Astrocyte of the cerebellum (primary cell): ENCODE measurements around the gene TOP3A.
"Not testable (repeated sequence)": the region's sequence is repeated elsewhere in the genome, so short reads cannot be mapped to it uniquely, and the experiment has no call there.

ENCODE experiments used
- DNase-seq: peaks from one replicate; pipeline ENCODE4 v3.0.0-alpha.2; 2011; ENCODE audit warnings: low read depth
- H3K4me3 ChIP-seq: 2 replicates; pipeline ENCODE4 v1.5.1; 2011; ENCODE audit warnings: mild to moderate bottlenecking, low read depth, low read length, moderate library complexity
- in situ Hi-C: cut with HindIII; loops from 2 replicates; pipeline ENCODE4 v1.10.0; 2017; ENCODE audit warnings: low sequenced_read_pairs
- TF ChIP-seq, protein P1 (sequence below): IDR thresholded peaks from 2 replicates; pipeline ENCODE4 v1.5.1; 2012; ENCODE audit warnings: low read length, low read depth, moderate library complexity, mild to moderate bottlenecking; ENCODE audit errors: missing control alignments

The TOP3A gene

DNA sequence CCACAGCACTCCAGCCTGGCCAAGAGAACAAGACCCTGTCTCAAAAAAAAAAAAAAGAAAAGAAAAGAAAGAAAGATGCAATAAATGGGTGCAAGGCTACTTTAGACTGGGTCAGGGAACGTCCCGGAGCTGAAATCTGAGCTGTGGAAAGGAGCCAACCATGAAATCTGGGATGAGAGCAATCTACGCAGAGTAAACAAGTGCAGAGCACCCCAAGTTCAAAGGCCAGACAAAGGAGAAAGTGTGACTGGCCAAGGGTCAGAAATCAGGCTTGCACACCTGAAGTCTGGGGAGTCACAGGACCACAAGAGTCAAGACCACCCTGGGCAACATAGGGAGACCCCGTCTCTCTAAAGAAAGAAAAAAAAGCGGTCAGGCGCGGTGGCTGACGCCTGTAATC is 45.7 kb upstream of the TOP3A start:
- no peak overlapping the region for H3K4me3 ChIP-seq
- no peak for DNase-seq
- TF ChIP-seq, protein P1, sequence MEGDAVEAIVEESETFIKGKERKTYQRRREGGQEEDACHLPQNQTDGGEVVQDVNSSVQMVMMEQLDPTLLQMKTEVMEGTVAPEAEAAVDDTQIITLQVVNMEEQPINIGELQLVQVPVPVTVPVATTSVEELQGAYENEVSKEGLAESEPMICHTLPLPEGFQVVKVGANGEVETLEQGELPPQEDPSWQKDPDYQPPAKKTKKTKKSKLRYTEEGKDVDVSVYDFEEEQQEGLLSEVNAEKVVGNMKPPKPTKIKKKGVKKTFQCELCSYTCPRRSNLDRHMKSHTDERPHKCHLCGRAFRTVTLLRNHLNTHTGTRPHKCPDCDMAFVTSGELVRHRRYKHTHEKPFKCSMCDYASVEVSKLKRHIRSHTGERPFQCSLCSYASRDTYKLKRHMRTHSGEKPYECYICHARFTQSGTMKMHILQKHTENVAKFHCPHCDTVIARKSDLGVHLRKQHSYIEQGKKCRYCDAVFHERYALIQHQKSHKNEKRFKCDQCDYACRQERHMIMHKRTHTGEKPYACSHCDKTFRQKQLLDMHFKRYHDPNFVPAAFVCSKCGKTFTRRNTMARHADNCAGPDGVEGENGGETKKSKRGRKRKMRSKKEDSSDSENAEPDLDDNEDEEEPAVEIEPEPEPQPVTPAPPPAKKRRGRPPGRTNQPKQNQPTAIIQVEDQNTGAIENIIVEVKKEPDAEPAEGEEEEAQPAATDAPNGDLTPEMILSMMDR, result no peak
- in situ Hi-C loops, result no loop called here

DNA sequence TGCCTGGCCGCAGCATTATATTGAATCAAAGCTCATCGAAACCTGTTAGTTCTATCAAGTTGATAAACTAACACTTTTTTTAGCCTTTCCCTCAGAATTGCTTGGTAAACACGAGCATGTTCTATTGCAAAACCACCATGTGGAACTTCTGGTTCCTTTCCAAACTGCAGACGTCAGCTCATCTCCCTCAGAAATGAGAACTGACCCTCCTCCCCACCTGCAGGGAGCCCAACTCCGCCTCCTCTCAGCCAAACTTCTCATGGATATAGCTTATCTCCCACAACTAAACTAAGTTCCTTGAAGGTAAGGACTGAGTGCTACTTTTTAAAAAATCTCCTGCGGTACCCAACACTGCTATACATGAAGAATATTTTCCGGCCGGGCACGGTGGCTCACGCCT is 41.8 kb upstream of the TOP3A start:
- DNase-seq, result peak; percentile 82
- H3K4me3 ChIP-seq, result no peak overlapping the region
- TF ChIP-seq, protein P1, result no peak
- in situ Hi-C loops, result no loop called here

DNA sequence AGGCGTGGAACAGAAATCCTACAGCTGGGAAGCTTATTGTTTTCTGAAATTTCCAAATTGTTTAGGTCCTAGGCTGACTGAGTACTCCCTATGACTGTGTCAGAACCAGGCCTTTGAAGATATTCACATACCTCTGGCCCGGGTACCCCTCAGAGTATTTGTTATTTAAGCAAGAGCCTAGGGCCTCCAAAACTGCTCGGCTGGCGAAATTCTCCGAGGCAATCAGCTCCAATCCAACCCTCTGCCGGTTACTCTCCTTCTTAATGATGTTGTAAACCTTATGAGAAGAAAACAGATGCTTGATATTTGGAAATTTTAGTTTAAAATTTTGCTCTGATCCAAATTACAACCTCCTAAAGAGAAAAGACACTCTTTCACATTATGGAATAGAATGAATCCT is 38.7 kb upstream of the TOP3A start:
- H3K4me3 ChIP-seq, result no peak overlapping the region
- in situ Hi-C loops, result no loop called here
- no peak for DNase-seq
- TF ChIP-seq, protein P1, result no peak

DNA sequence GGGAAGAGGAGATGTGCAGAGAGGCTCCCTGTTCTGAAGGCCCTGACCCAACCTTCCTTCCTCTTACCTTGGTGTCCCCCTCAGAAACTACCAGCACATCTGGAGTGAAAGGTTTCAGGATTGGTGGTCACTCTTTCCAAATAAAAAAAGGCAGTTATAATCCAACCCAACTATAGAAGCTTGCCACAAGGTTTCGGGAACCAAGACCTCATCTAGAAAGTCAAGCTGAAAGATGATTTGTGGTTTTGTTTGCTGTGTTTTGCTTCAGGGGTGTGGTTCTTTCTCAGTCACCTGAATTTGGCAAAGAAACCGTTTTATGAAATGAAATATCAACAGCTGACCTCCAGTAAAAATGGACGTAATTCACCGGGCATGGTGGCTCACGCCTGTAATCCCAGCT is 29.2 kb upstream of the TOP3A start:
- H3K4me3 ChIP-seq, result no peak overlapping the region
- in situ Hi-C loops, result no loop called here
- TF ChIP-seq, protein P1, result no peak
- no peak for DNase-seq

DNA sequence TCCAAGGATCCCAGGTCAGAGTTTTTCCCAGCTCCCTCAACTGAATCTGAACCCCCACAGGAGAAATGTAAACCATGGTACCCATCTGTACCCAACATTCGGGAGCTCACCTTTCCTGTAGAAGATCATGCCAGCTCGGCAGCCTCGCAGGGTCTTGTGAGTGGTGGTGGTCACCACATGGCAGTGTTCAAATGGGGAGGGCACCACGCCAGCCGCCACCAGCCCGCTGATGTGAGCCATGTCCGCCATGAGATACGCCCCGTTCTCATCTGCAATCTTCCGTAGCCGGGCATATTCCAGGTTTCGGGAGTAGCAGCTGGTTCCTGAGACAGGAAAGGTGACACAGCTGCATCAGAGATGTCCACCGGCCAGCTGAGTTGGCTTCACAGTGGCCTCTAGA is 25.1 kb upstream of the TOP3A start:
- no peak for DNase-seq
- in situ Hi-C loops, result no loop called here
- no peak overlapping the region for H3K4me3 ChIP-seq
- TF ChIP-seq, protein P1, result no peak

DNA sequence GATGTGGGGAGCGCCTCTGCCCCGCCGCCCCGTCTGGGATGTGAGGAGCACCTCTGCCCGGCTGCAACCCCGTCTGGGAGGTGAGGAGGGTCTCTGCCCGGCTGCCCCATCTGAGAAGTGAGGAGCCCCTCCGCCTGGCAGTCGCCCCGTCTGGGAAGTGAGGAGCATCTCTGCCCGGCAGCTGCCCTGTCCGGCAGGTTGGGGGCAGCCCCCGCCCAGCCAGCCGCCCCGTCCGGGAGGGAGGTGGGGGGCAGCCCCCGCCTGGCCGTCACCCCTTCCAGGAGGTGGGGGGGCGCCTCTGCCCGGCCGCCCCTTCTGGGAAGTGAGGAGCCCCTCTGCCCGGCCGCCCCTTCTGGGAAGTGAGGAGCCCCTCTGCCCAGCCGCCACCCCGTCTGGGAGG is 23.4 kb upstream of the TOP3A start:
- H3K4me3 ChIP-seq, in situ Hi-C loops: not testable (repeated sequence)

DNA sequence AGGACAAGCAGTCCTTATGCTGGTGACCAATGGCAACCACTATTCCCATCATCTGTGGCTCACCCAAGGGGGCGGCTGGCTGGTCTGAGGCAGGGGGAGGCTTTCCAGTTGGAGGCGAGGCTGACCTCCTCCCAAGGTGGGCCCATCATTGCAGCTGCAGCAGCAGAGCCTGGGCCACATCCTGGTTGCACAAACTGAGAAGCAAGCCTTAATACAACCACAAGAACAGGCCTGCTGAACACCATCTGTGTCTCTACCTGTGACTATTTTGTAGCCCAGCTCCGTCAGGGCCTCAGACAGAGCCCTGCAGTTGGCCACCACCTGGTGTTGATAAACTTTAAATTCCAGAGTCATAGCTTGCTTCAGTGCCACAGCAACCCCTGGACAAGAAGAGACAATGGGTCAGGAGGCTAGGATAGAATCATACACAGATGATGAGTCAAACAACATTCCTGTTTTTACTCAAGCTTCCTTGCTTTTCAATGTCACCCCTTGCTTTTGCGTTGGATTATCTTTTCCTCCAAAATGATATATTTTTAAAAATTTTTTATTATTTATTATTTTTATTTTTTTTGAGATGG is 18.2 kb upstream of the TOP3A start:
- in situ Hi-C loops, result no loop called here
- DNase-seq, result no peak
- TF ChIP-seq, protein P1, result no peak
- no peak overlapping the region for H3K4me3 ChIP-seq

More for the DNA sequence above, 23.4 kb upstream of the TOP3A start:
- not testable (repeated sequence) for DNase-seq
